Ovary (tissue), 9 donors: ENCODE measurements around the gene TSC22D3. TPM values are rescaled to one million over a fixed set of nuclear protein-coding genes. Genes with fewer than 3 reads are reported as not detected.

Experiments
- DNase-seq, 5 donors: peaks; one replicate each; pipeline ENCODE4 v3.0.0-alpha.2; 2019 to 2020
- H3K27ac ChIP-seq, 2 donors: fragments of 200-600 bp; one replicate each; pipeline versions ENCODE4 v1.5.1 to v1.8.0; 2019 to 2022
- H3K27me3 ChIP-seq: fragments of 200-600 bp; one replicate; pipeline ENCODE4 v1.8.0; 2022
- H3K36me3 ChIP-seq: fragments of 200-600 bp; sonication (generic); one replicate; pipeline ENCODE4 v1.5.1; 2019
- H3K4me1 ChIP-seq: one replicate; pipeline ENCODE4 v1.8.1; 2013; ENCODE audit warnings: mild to moderate bottlenecking, moderate library complexity; ENCODE audit not compliant: insufficient read depth
- H3K4me3 ChIP-seq: fragments of 200-600 bp; sonication (generic); one replicate; pipeline ENCODE4 v1.5.1; 2017
- H3K9me3 ChIP-seq, 2 donors: fragments of 200-600 bp in 1 of 2; sonication (generic) in 1 of 2; one replicate each; pipeline versions ENCODE4 v1.5.1 to v1.8.1; 2013 to 2019; ENCODE audit warnings: mild to moderate bottlenecking in 1 of 2, moderate library complexity in 1 of 2
- CTCF ChIP-seq, 3 donors: fragments of 450-650 bp in 2 of 3; fragments of 200-600 bp in 1 of 3; IDR thresholded peaks; one replicate each; pipeline versions ENCODE4 v1.5.1 to v1.8.0; 2016 to 2022; ENCODE audit warnings: antibody characterized with exemption in 3 of 3, mild to moderate bottlenecking in 1 of 3
- EP300 ChIP-seq: sonication (generic); formaldehyde crosslinking; IDR thresholded peaks from one replicate; pipeline ENCODE4 v1.6.1; 2017; ENCODE audit warnings: antibody characterized with exemption
- POLR2A ChIP-seq: fragments of 450-650 bp; IDR thresholded peaks from one replicate; pipeline ENCODE4 v1.6.1; 2017; ENCODE audit warnings: antibody characterized with exemption, mild to moderate bottlenecking, moderate library complexity
- WGBS, 3 donors: extraction: QIAGEN DNeasy Blood & Tissue Kit in 1 of 3; methylation state at CpG; one replicate each; pipeline versions ENCODE4 v1.1.5 to v1.1.7; 2013 to 2017; 5-methylcytosine and 5-hydroxymethylcytosine counted together
- intact Hi-C, 4 donors: fragments of 100-400 bp; cut with DNase I; formaldehyde crosslinking; loops; one replicate each; pipeline versions ENCODE4 v1.11.0 to v1.15.1; 2022 to 2023
- polyA plus RNA-seq, 2 donors: library from polyadenylated mRNA; stranded (reverse); fragments of 200-250 nt in 1 of 2; fragments of 350-450 nt in 1 of 2; fragmentation: Illumina TruSeq in 1 of 2; extraction: RNeasy Lipid Tissue Mini Kit (QIAGEN cat#74804) in 1 of 2; gene quantifications; one replicate each; pipeline ENCODE4 v1.2.3, GENCODE V29; 2013 to 2014
- total RNA-seq, 7 donors: library from RNA; depleted of rRNA in 2 of 7; stranded (reverse); fragments of >200 nt in 2 of 7; fragmentation: NEBNext Ultra II Directional in 3 of 7; extraction: Animal tissue kit (Norgen Biotek cat#: 25700) in 3 of 7; gene quantifications; one replicate each; pipeline versions ENCODE4 v1.1.0 to v1.2.4, GENCODE V29; 2016 to 2023
- donor health status: DM: no; HTN: no; CAD: no; lungs with moderate emphysema.
- donor health status: DM: no; HTN: no; CAD: no.
- donor health status: Bipolar disorder and iron deficiency.
- donor health status: DM: yes; HTN: yes; CAD: no.
- donor health status: DM: no; HTN: no; CAD: no.
- donor health status: DM: yes; HTN: yes; CAD: no.

TSC22D3 gene
- total and polyA plus RNA-seq, 9 donors: 91.5 to 645 (median 241) TPM

GRCh38 chrX:107667426-107667825, 108.2 kb downstream of the TSC22D3 start:
- TF ChIP-seq CTCF (IDR thresholded peaks at IDR 0.05): no peak
- TF ChIP-seq EP300: no peak
- no peak for TF ChIP-seq POLR2A
- H3K36me3 ChIP-seq: no peaks in the 10 kb centered on the region
- peaks cover 2% of the 10 kb centered on the region for H3K4me1 ChIP-seq
- intact Hi-C loops: no loop called here
- DNase-seq: no peak
- no peak overlapping the region for H3K4me3 ChIP-seq
- H3K9me3 ChIP-seq: no peaks in the 10 kb centered on the region
- H3K27me3 ChIP-seq: no peaks in the 10 kb centered on the region
- no peak overlapping the region for H3K27ac ChIP-seq
- WGBS, 3 donors: 50 to 62% (median 60%) methylated on average over 1 of the region's 1 CpG

GRCh38 chrX:107666931-107667330, 108.7 kb downstream of the TSC22D3 start:
- no peak overlapping the region for H3K27ac ChIP-seq
- H3K9me3 ChIP-seq: no peaks in the 10 kb centered on the region
- no peaks in the 10 kb centered on the region for H3K36me3 ChIP-seq
- TF ChIP-seq POLR2A: no peak
- no peak for TF ChIP-seq CTCF (IDR thresholded peaks at IDR 0.05)
- TF ChIP-seq EP300: no peak
- no peak for DNase-seq
- intact Hi-C loops: no loop called here
- WGBS, 3 donors: 84 to 90% (median 89%) methylated on average over 1 of the region's 1 CpG
- H3K27me3 ChIP-seq: no peaks in the 10 kb centered on the region
- H3K4me3 ChIP-seq: no peak overlapping the region
- peaks cover 2% of the 10 kb centered on the region for H3K4me1 ChIP-seq

Other genes with a start within 250 kb of the TSC22D3 start
- 10 to 100 TPM; 19.6 to 40.9 (median 32.8) TPM for gene PRPS1, start 147.3 kb downstream of the TSC22D3 start, total RNA-seq
- 10 to 100 TPM; 20.0 to 72.3 TPM for gene PRPS1, start 147.3 kb downstream of the TSC22D3 start, polyA plus RNA-seq
- 1 to 10 TPM in 2 of 7 donors, under 1 TPM in 4, not detected in 1; 0.28 to 1.6 (median 0.72) TPM for gene NCBP2L, start 1.9 kb upstream of the TSC22D3 start, total RNA-seq
- gene NCBP2L, start 1.9 kb upstream of the TSC22D3 start, polyA plus RNA-seq: under 1 TPM; 0.20 to 0.35 TPM
- 10 to 100 TPM; 15.9 to 29.6 (median 24.0) TPM for gene MID2, start 50.1 kb upstream of the TSC22D3 start, total RNA-seq
- gene MID2, start 50.1 kb upstream of the TSC22D3 start, polyA plus RNA-seq: 10 to 100 TPM in 1 of 2 donors, 1 to 10 TPM in 1; 4.3 to 19.8 TPM
- gene TEX13B, start 206.6 kb upstream of the TSC22D3 start, total RNA-seq: not detected
- not detected for gene TEX13B, start 206.6 kb upstream of the TSC22D3 start, polyA plus RNA-seq